COLO668 (cell line): Measurements from ENCODE around the gene GRIA1.

Experiments
- DNase-seq: peaks from one replicate; lab custom pipeline; 2025; ENCODE audit not compliant: unreplicated experiment; lab: John Stamatoyannopoulos, UW

The GRIA1 gene

GRCh38 chr5:153544706-153545105, 54.2 kb downstream of the GRIA1 start:
- DNase-seq, result no peak

GRCh38 chr5:153546566-153546965, 56.1 kb downstream of the GRIA1 start:
- DNase-seq, result no peak

- no peak for DNase-seq
These were observed 61.1 kb downstream of the GRIA1 start for GRCh38 chr5:153551537-153552079.

- no peak for DNase-seq
These were observed 62.4 kb downstream of the GRIA1 start for GRCh38 chr5:153552886-153553285.

- no peak for DNase-seq
These were observed 65.1 kb downstream of the GRIA1 start for GRCh38 chr5:153555420-153556114.

- DNase-seq, result no peak
These were observed 68.5 kb downstream of the GRIA1 start for GRCh38 chr5:153558957-153559356.

GRCh38 chr5:153559926-153560325, 69.5 kb downstream of the GRIA1 start:
- DNase-seq, result no peak

- no peak for DNase-seq
These were observed 71.7 kb downstream of the GRIA1 start for GRCh38 chr5:153562189-153562588.

GRCh38 chr5:153565822-153566221, 75.4 kb downstream of the GRIA1 start:
- DNase-seq, result no peak

- no peak for DNase-seq
These were observed 78.6 kb downstream of the GRIA1 start for GRCh38 chr5:153569036-153569435.

- DNase-seq, result no peak
These were observed 80.7 kb downstream of the GRIA1 start for GRCh38 chr5:153571162-153571561.

- DNase-seq, result no peak
These were observed 82.1 kb downstream of the GRIA1 start for GRCh38 chr5:153572411-153573145.

- no peak for DNase-seq
These were observed 83.0 kb downstream of the GRIA1 start for GRCh38 chr5:153573326-153574033.

GRCh38 chr5:153584126-153584959, 93.9 kb downstream of the GRIA1 start:
- DNase-seq, result no peak

- no peak for DNase-seq
These were observed 94.5 kb downstream of the GRIA1 start for GRCh38 chr5:153584960-153585359.

- DNase-seq, result no peak
These were observed 95.3 kb downstream of the GRIA1 start for GRCh38 chr5:153585622-153586277.

- no peak for DNase-seq
These were observed 101.6 kb downstream of the GRIA1 start for GRCh38 chr5:153592081-153592480.

- no peak for DNase-seq
These were observed 104.3 kb downstream of the GRIA1 start for GRCh38 chr5:153594785-153595184.

- DNase-seq, result no peak
These were observed 107.6 kb downstream of the GRIA1 start for GRCh38 chr5:153598099-153598498.

- DNase-seq, result no peak
These were observed 110.9 kb downstream of the GRIA1 start for GRCh38 chr5:153601377-153601776.
